ENCODE results near the gene PLPP6.

DNA sequence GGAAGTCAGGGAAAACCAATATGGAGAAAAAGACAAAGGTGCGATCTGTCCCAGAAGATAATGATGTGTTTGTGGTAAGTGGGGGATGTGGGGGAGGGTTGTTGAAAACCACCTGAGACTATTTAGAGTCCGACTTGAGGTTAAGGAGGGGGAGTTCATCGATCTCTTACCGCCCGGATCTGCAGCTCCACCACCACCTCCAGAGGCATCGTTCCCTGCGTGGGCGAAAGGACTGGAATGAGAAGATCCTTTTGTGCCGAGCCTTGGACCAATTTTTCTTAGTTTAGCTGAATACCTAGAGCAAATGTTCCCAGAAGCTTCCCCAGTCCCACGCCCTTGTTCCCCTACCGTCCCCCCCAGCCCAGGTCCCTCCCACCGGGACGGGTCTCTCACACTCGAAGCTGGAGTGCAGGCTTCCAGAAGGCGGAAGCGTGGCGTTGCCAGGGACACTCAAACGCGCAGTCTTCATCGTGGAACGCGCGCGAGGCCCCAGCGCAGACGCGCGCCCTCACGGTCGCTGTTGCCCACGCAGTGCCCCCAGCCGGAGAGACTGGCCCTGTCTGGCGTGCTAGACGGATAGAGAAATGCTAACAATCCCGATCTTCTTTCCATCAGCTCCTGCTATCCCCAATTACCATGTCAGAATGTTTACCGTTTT lies 4.1 kb downstream of the PLPP6 start, which contains the start of gene SPATA6L:
- TF ChIP-seq, protein P1, sequence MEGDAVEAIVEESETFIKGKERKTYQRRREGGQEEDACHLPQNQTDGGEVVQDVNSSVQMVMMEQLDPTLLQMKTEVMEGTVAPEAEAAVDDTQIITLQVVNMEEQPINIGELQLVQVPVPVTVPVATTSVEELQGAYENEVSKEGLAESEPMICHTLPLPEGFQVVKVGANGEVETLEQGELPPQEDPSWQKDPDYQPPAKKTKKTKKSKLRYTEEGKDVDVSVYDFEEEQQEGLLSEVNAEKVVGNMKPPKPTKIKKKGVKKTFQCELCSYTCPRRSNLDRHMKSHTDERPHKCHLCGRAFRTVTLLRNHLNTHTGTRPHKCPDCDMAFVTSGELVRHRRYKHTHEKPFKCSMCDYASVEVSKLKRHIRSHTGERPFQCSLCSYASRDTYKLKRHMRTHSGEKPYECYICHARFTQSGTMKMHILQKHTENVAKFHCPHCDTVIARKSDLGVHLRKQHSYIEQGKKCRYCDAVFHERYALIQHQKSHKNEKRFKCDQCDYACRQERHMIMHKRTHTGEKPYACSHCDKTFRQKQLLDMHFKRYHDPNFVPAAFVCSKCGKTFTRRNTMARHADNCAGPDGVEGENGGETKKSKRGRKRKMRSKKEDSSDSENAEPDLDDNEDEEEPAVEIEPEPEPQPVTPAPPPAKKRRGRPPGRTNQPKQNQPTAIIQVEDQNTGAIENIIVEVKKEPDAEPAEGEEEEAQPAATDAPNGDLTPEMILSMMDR (IDR thresholded peaks at IDR 0.05): no peak
- no peak for TF ChIP-seq POLR2A (IDR thresholded peaks at IDR 0.05)

Data from testis (tissue), 2 donors.